HepG2 (cell line): Measurements from ENCODE around the gene USP7. TPM values are rescaled to one million over a fixed set of nuclear protein-coding genes. Genes with fewer than 3 reads are reported as not detected.

Source experiments
- ELF3 ChIP-seq: IDR thresholded peaks from 2 replicates; pipeline ENCODE4 v1.6.1; 2016; ENCODE audit warnings: missing genetic modification reagents, missing compliant biosample characterization
- FLYWCH1 ChIP-seq: sonication (generic); formaldehyde crosslinking; IDR thresholded peaks from 2 replicates; pipeline ENCODE4 v1.8.1; 2023; ENCODE audit warnings: mild to moderate bottlenecking, missing genetic modification reagents
- IKZF4 ChIP-seq: sonication (generic); formaldehyde crosslinking; IDR thresholded peaks from 2 replicates; pipeline ENCODE4 v1.5.1; 2020; ENCODE audit warnings: borderline replicate concordance, mild to moderate bottlenecking, low read depth, missing genetic modification reagents; ENCODE audit errors: not compliant biosample characterization
- ISL2 ChIP-seq: sonication (generic); formaldehyde crosslinking; IDR thresholded peaks from 2 replicates; pipeline ENCODE4 v1.5.0; 2020; ENCODE audit warnings: missing genetic modification reagents
- JUND ChIP-seq: sonication (generic); formaldehyde crosslinking; IDR thresholded peaks from 2 replicates; pipeline ENCODE4 v1.8.0; 2022; ENCODE audit warnings: mild to moderate bottlenecking, missing genetic modification reagents
- KDM3A ChIP-seq: IDR thresholded peaks from 2 replicates; pipeline ENCODE4 v1.6.1; 2018; ENCODE audit warnings: low read depth, missing compliant biosample characterization
- LBX2 ChIP-seq: sonication (generic); formaldehyde crosslinking; IDR thresholded peaks from 2 replicates; pipeline ENCODE4 v1.5.0; 2020; ENCODE audit warnings: missing genetic modification reagents, mild to moderate bottlenecking, borderline replicate concordance
- MED1 ChIP-seq: sonication (generic); formaldehyde crosslinking; IDR thresholded peaks from 2 replicates; pipeline ENCODE4 v1.4.0; 2020; ENCODE audit warnings: missing genetic modification reagents
- MTF1 ChIP-seq: sonication (generic); formaldehyde crosslinking; IDR thresholded peaks from 2 replicates; pipeline ENCODE4 v1.5.0; 2020; ENCODE audit warnings: missing genetic modification reagents
- MZF1 ChIP-seq: sonication (generic); formaldehyde crosslinking; IDR thresholded peaks from 2 replicates; pipeline ENCODE4 v1.8.1; 2023; ENCODE audit warnings: mild to moderate bottlenecking, missing genetic modification reagents, borderline replicate concordance
- PCBP1 ChIP-seq: fragments of 200-400 bp; formaldehyde crosslinking; IDR thresholded peaks from 2 replicates; pipeline ENCODE4 v1.6.1; 2017; ENCODE audit warnings: mild to moderate bottlenecking, low read depth, low read length, borderline replicate concordance
- PHF8 ChIP-seq: sonication (generic); formaldehyde crosslinking; IDR thresholded peaks from 2 replicates; pipeline ENCODE4 v1.5.0; 2020; ENCODE audit warnings: missing genetic modification reagents
- RBFOX2 ChIP-seq: fragments of 200-400 bp; formaldehyde crosslinking; IDR thresholded peaks from 2 replicates; pipeline ENCODE4 v1.6.1; 2017; ENCODE audit warnings: low read depth, mild to moderate bottlenecking, low read length
- TCF12 ChIP-seq, 2 experiments: fragments of 450-650 bp in 1 of 2; sonication (generic) in 1 of 2; formaldehyde crosslinking in 1 of 2; IDR thresholded peaks; 2 replicates each; pipeline versions ENCODE4 v1.6.1 to v1.8.0; 2017 to 2022; ENCODE audit warnings: antibody characterized with exemption in 1 of 2, mild to moderate bottlenecking in 1 of 2, missing genetic modification reagents in 1 of 2, moderate library complexity in 1 of 2
- ZKSCAN5 ChIP-seq: sonication (generic); formaldehyde crosslinking; IDR thresholded peaks from 2 replicates; pipeline ENCODE4 v1.5.1; 2020; ENCODE audit warnings: mild to moderate bottlenecking, missing genetic modification reagents
- ZNF230 ChIP-seq: sonication (generic); formaldehyde crosslinking; IDR thresholded peaks from 2 replicates; pipeline ENCODE4 v1.4.0; 2020; ENCODE audit warnings: mild to moderate bottlenecking, missing genetic modification reagents
- ZNF264 ChIP-seq: sonication (generic); formaldehyde crosslinking; IDR thresholded peaks from 2 replicates; pipeline ENCODE4 v1.4.0; 2020; ENCODE audit warnings: missing genetic modification reagents
- ZNF3 ChIP-seq: IDR thresholded peaks from 2 replicates; pipeline ENCODE4 v1.7.0; 2017; ENCODE audit warnings: inconsistent platforms
- ZNF362 ChIP-seq: sonication (generic); formaldehyde crosslinking; IDR thresholded peaks from 2 replicates; pipeline ENCODE4 v1.4.0; 2020; ENCODE audit warnings: missing genetic modification reagents, mild to moderate bottlenecking, borderline replicate concordance
- ZNF660 ChIP-seq: sonication (generic); formaldehyde crosslinking; IDR thresholded peaks from 2 replicates; pipeline ENCODE4 v1.5.1; 2020; ENCODE audit warnings: mild to moderate bottlenecking, low read depth, missing genetic modification reagents, borderline replicate concordance
- ZNF879 ChIP-seq: sonication (generic); formaldehyde crosslinking; IDR thresholded peaks from 2 replicates; pipeline ENCODE4 v1.8.1; 2023; ENCODE audit warnings: missing genetic modification reagents
- ZSCAN31 ChIP-seq: sonication (generic); formaldehyde crosslinking; IDR thresholded peaks from 2 replicates; pipeline ENCODE4 v1.5.0; 2020; ENCODE audit warnings: low read depth, mild to moderate bottlenecking, missing genetic modification reagents
- polyA plus RNA-seq, 8 experiments: library from polyadenylated mRNA; depleted of rRNA in 3 of 8; stranded (reverse) in 7 of 8; unstranded in 1 of 8; fragments of >200 nt; fragmentation: Illumina TruSeq in 4 of 8; extraction: Trizol in 4 of 8; gene quantifications; 2 replicates each; pipeline versions ENCODE4 v1.2.1 to v1.2.3, GENCODE V29; 2011 to 2016; ENCODE audit warnings: low read depth in 4 of 8, missing spikeins in 1 of 8, mixed read lengths in 1 of 8; ENCODE audit not compliant: insufficient read depth in 1 of 8
- total RNA-seq, 5 experiments: library from RNA; depleted of rRNA; stranded (reverse); fragments of >200 nt; fragmentation: Illumina TruSeq; extraction: Trizol; gene quantifications; 2 replicates each; pipeline ENCODE4 v1.2.3, GENCODE V29; 2016; ENCODE audit warnings: low read depth in 1 of 5
- TF ChIP-seq, protein P1 (sequence below): sonication (generic); formaldehyde crosslinking; IDR thresholded peaks from 2 replicates; pipeline ENCODE4 v1.4.0; 2020; ENCODE audit warnings: low read depth, mild to moderate bottlenecking, missing genetic modification reagents
- TF ChIP-seq, protein P2 (sequence below): sonication (generic); formaldehyde crosslinking; IDR thresholded peaks from 2 replicates; pipeline ENCODE4 v1.4.0; 2020; ENCODE audit warnings: mild to moderate bottlenecking, missing genetic modification reagents
- TF ChIP-seq, protein P3 (sequence below): sonication (generic); formaldehyde crosslinking; IDR thresholded peaks from 2 replicates; pipeline ENCODE4 v1.4.0; 2020; ENCODE audit warnings: low read depth, mild to moderate bottlenecking, missing genetic modification reagents

The USP7 gene
- total and polyA plus RNA-seq, 2 of the 13 experiments (the other 11 are each of a cell fraction or from before 2014, with no cell fraction given) = 52.5 to 173 TPM

DNA sequence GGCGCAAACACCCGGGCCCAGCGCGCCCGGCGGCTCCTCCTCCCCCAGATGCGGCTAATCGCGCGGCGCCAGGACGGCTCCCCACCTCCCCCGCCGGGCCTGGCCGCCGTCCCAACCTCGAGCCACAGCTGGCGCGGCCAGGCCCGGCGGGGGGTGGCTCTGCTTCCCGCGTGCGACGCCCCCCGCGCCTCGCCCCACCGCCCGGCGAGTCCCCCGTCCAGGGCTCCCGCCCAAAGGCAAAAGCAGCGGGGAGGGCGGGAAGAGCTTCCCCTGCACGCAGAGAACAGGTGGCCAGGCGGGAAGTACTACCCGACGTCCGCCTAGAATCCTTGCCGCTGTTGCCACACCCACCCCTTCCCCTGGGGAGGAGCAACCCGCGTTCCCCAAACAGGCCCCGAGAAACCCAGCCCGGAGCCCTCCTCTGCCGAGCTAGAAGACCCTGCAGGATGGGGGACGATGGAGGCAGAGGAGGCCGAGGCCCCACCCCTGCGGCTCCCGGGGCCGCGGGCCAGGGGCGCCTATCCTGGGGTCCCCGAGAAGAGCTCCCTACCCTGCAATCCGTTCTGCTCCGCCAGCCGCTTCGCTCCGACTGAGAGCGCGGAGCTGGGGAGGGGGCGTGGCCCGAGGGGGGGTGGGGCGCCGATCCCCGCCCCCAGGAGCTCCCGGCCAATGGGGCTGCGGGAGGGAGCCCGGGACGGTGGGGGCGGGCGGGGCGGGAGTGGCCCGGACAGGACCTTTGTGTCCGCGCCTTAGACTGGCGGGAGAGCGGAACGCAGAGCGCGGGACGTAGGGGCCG, 95.1 kb downstream of the USP7 start, which contains the start of gene CARHSP1 (continued):
- TF ChIP-seq MZF1 (CRISPR knock-in tag) (no peak), KDM3A (no peak), FLYWCH1 (CRISPR knock-in tag) (no peak), LBX2 (CRISPR knock-in tag) (no peak), MTF1 (CRISPR knock-in tag) (no peak), ISL2 (CRISPR knock-in tag) (peak; percentile 28; the same call in 1 of the 2 replicates), PHF8 (CRISPR knock-in tag) (peak; percentile 85), MED1 (CRISPR knock-in tag) (no peak), ZKSCAN5 (CRISPR knock-in tag) (no peak), IKZF4 (CRISPR knock-in tag) (peak; percentile 39), ZNF660 (CRISPR knock-in tag) (no peak), ZNF362 (no peak; the same call in 1 of the 2 replicates), ZSCAN31 (peak; percentile 86), ZNF230 (CRISPR knock-in tag) (peak; percentile 80), ELF3 (no peak), PCBP1 (peak; percentile 68; the same call in 1 of the 2 replicates), ZNF264 (CRISPR knock-in tag) (no peak), RBFOX2 (peak; percentile 95), TCF12 (IDR thresholded peaks at IDR 0.05) (no peak), TCF12 (CRISPR knock-in tag; IDR thresholded peaks at IDR 0.05) (peak; percentile 54; the same call in 1 of the 2 replicates), JUND (CRISPR knock-in tag) (no peak), ZNF3 (CRISPR knock-in tag) (peak; percentile 15; the same call in 1 of the 2 replicates), ZNF879 (CRISPR knock-in tag) (peak; percentile 34; the same call in 1 of the 2 replicates)
- TF ChIP-seq, protein P1, sequence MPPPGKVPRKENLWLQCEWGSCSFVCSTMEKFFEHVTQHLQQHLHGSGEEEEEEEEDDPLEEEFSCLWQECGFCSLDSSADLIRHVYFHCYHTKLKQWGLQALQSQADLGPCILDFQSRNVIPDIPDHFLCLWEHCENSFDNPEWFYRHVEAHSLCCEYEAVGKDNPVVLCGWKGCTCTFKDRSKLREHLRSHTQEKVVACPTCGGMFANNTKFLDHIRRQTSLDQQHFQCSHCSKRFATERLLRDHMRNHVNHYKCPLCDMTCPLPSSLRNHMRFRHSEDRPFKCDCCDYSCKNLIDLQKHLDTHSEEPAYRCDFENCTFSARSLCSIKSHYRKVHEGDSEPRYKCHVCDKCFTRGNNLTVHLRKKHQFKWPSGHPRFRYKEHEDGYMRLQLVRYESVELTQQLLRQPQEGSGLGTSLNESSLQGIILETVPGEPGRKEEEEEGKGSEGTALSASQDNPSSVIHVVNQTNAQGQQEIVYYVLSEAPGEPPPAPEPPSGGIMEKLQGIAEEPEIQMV (CRISPR knock-in tag) = peak; percentile 46; the same call in 1 of the 2 replicates
- TF ChIP-seq, protein P2, sequence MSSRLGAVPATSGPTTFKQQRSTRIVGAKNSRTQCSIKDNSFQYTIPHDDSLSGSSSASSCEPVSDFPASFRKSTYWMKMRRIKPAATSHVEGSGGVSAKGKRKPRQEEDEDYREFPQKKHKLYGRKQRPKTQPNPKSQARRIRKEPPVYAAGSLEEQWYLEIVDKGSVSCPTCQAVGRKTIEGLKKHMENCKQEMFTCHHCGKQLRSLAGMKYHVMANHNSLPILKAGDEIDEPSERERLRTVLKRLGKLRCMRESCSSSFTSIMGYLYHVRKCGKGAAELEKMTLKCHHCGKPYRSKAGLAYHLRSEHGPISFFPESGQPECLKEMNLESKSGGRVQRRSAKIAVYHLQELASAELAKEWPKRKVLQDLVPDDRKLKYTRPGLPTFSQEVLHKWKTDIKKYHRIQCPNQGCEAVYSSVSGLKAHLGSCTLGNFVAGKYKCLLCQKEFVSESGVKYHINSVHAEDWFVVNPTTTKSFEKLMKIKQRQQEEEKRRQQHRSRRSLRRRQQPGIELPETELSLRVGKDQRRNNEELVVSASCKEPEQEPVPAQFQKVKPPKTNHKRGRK (CRISPR knock-in tag) = no peak
- TF ChIP-seq, protein P3, sequence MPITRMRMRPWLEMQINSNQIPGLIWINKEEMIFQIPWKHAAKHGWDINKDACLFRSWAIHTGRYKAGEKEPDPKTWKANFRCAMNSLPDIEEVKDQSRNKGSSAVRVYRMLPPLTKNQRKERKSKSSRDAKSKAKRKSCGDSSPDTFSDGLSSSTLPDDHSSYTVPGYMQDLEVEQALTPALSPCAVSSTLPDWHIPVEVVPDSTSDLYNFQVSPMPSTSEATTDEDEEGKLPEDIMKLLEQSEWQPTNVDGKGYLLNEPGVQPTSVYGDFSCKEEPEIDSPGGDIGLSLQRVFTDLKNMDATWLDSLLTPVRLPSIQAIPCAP (CRISPR knock-in tag) = 0 out of 2 replicates have a peak, but pooled peaks have one; percentile 19
